HepG2 (cell line): ENCODE results near the gene NRP1. TPM values are rescaled to one million over a fixed set of nuclear protein-coding genes. Genes with fewer than 3 reads are reported as not detected.

ENCODE experiments used
- ATAC-seq: fragments of 200-7000 bp; cut with Tn5 transposase; 3 replicates; pipeline ENCODE4 v1.9.1; 2020; ENCODE audit warnings: mild to moderate bottlenecking, moderate library complexity
- BruUV-seq: library from RNA; stranded (reverse); fragments of 400-500 nt; replicated peaks from 2 replicates; lab custom pipeline; 2021; lab: Mats Ljungman, UMichigan
- CTCF ChIA-PET: fragments of 300-600 bp; formaldehyde crosslinking; extraction: SDS; loops from one replicate; lab custom pipeline; 2021; ENCODE audit warnings: low total read pairs, inconsistent platforms, low intra/inter-chr PET ratio; lab: Yijun Ruan, JAX
- POLR2A ChIA-PET: fragments of 350-600 bp; sonication (Branson Sonifier 250); formaldehyde crosslinking; loops from one replicate; lab custom pipeline; 2020; ENCODE audit warnings: antibody characterized with exemption, inconsistent platforms; lab: Yijun Ruan, JAX
- DNase-seq: peaks from one replicate; pipeline ENCODE4 v3.0.0-alpha.2; 2015; ENCODE audit warnings: low spot score
- FAIRE-seq: peaks from 3 replicates; lab custom pipeline; 2011; peaks lifted over from hg19 to GRCh38; lab: Jason Lieb, UNC
- H2AFZ ChIP-seq: one replicate; pipeline ENCODE4 v1.6.1; 2011; ENCODE audit warnings: low read length, inconsistent platforms
- H3K27ac ChIP-seq: fragments of 300-600 bp; 3 replicates; pipeline ENCODE4 v1.8.0; 2011; ENCODE audit warnings: mixed run types, mild to moderate bottlenecking, mixed read lengths, low read length, inconsistent platforms; ENCODE audit not compliant: insufficient read depth; ENCODE audit errors: extremely low read length
- H3K27me3 ChIP-seq, 2 experiments: fragments of 200-600 bp in 1 of 2; 2 replicates in 1 of 2; 3 replicates in 1 of 2; pipeline versions ENCODE4 v1.6.0 to v1.8.0; 2011; ENCODE audit warnings: low read length in 2 of 2, mild to moderate bottlenecking in 2 of 2, moderate library complexity in 2 of 2, inconsistent platforms in 1 of 2; ENCODE audit not compliant: insufficient read depth in 2 of 2, control insufficient read depth in 1 of 2
- H3K36me3 ChIP-seq, 2 experiments: fragments of 200-600 bp in 1 of 2; replicated peaks in 1 of 2; 2 replicates in 1 of 2; 3 replicates in 1 of 2; pipeline versions ENCODE4 v1.5.1 to v1.8.0; 2011; ENCODE audit warnings: low read length in 2 of 2, inconsistent platforms in 1 of 2; ENCODE audit not compliant: insufficient read depth in 2 of 2, control insufficient read depth in 1 of 2
- H3K4me1 ChIP-seq: 2 replicates; pipeline ENCODE4 v1.5.1; 2012; ENCODE audit warnings: low read length, inconsistent platforms; ENCODE audit not compliant: insufficient read depth
- H3K4me2 ChIP-seq: 2 replicates; pipeline ENCODE4 v1.6.0; 2011; ENCODE audit warnings: low read depth, low read length, inconsistent platforms
- H3K4me3 ChIP-seq, 3 experiments: fragments of 200-600 bp in 1 of 3; sonication (generic), shearing (Covaris generic) in 1 of 3; replicated peaks in 1 of 3; 2 replicates each; pipeline ENCODE4 v1.5.1; 2011 to 2016; ENCODE audit warnings: low read length in 3 of 3, inconsistent platforms in 2 of 3, low read depth in 2 of 3, mild to moderate bottlenecking in 2 of 3, control low read depth in 1 of 3, mixed read lengths in 1 of 3; ENCODE audit not compliant: insufficient read depth in 1 of 3
- H3K79me2 ChIP-seq: one replicate; pipeline ENCODE4 v1.6.1; 2011; ENCODE audit warnings: low read length, inconsistent platforms; ENCODE audit not compliant: insufficient read depth
- H3K9ac ChIP-seq: 2 replicates; pipeline ENCODE4 v1.6.0; 2011; ENCODE audit warnings: mild to moderate bottlenecking, low read depth, low read length, inconsistent platforms; ENCODE audit not compliant: insufficient read depth
- H3K9me3 ChIP-seq: 2 replicates; pipeline ENCODE4 v1.5.1; 2012; ENCODE audit warnings: mild to moderate bottlenecking, low read length
- H4K20me1 ChIP-seq: 2 replicates; pipeline ENCODE4 v1.6.0; 2011; ENCODE audit warnings: inconsistent platforms, mild to moderate bottlenecking, low read length, moderate library complexity; ENCODE audit not compliant: insufficient read depth
- GATAD2A ChIP-seq: IDR thresholded peaks from 2 replicates; pipeline ENCODE4 v1.6.1; 2016
- MAFK ChIP-seq, 2 experiments: IDR thresholded peaks in 1 of 2; conservative IDR thresholded peaks in 1 of 2; 2 replicates each; pipeline ENCODE4 v1.6.1; 2011; ENCODE audit warnings: improper control_type of control experiment in 2 of 2, low read length in 2 of 2
- RAD51 ChIP-seq: fragments of 450-650 bp; IDR thresholded peaks from 2 replicates; pipeline ENCODE4 v1.6.1; 2016; ENCODE audit warnings: borderline replicate concordance
- UBTF ChIP-seq: sonication (generic); formaldehyde crosslinking; IDR thresholded peaks from 2 replicates; pipeline ENCODE4 v1.4.0; 2020; ENCODE audit warnings: mild to moderate bottlenecking, missing genetic modification reagents
- WGBS: methylation state at CpG from one replicate; pipeline ENCODE4 v1.1.6; 2017; ENCODE audit warnings: low lambda C conversion rate; 5-methylcytosine and 5-hydroxymethylcytosine counted together
- in situ Hi-C: cut with HindIII; loops from 2 replicates; pipeline ENCODE4 v1.10.0; 2017; ENCODE audit warnings: low pct_unique_long_range_greater_than_20kb; ENCODE audit not compliant: extremely low pct_ligation_motif_present
- intact Hi-C: fragments of 100-400 bp; cut with micrococcal nuclease; formaldehyde crosslinking; loops from one replicate; pipeline ENCODE4 v1.10.0; 2022; ENCODE audit not compliant: unreplicated experiment
- polyA plus RNA-seq, 8 experiments: library from polyadenylated mRNA; depleted of rRNA in 3 of 8; stranded (reverse) in 7 of 8; unstranded in 1 of 8; fragments of >200 nt; fragmentation: Illumina TruSeq in 4 of 8; extraction: Trizol in 4 of 8; gene quantifications; 2 replicates each; pipeline versions ENCODE4 v1.2.1 to v1.2.3, GENCODE V29; 2011 to 2016; ENCODE audit warnings: low read depth in 4 of 8, missing spikeins in 1 of 8, mixed read lengths in 1 of 8; ENCODE audit not compliant: insufficient read depth in 1 of 8
- total RNA-seq, 5 experiments: library from RNA; depleted of rRNA; stranded (reverse); fragments of >200 nt; fragmentation: Illumina TruSeq; extraction: Trizol; gene quantifications; 2 replicates each; pipeline ENCODE4 v1.2.3, GENCODE V29; 2016; ENCODE audit warnings: low read depth in 1 of 5
- TF ChIP-seq, protein P1 (sequence below): sonication (generic); formaldehyde crosslinking; conservative IDR thresholded peaks from 2 replicates; pipeline ENCODE4 v1.4.0; 2020; ENCODE audit warnings: missing genetic modification reagents
- TF ChIP-seq, protein P2 (sequence below): sonication (generic); formaldehyde crosslinking; IDR thresholded peaks from 2 replicates; pipeline ENCODE4 v1.4.0; 2020; ENCODE audit warnings: mild to moderate bottlenecking, missing genetic modification reagents

The NRP1 gene
- total and polyA plus RNA-seq, 2 of the 13 experiments (the other 11 are each of a cell fraction or from before 2014, with no cell fraction given), result 5.3 to 5.8 TPM

- Histone ChIP-seq H3K27me3 (peaks cover 3 to 44% of the 10 kb centered on the region in 2 experiments; a peak in 4 of 5 replicates), H3K79me2 (peaks cover 2% of the 10 kb centered on the region), H3K9me3 (no peaks in the 10 kb centered on the region), H3K4me1 (peaks cover 40% of the 10 kb centered on the region), H3K4me2 (peak overlapping the region; percentile 96), H3K9ac (no peak overlapping the region), H3K36me3 (no peaks in the 10 kb centered on the region), H2AFZ (no peak overlapping the region), H4K20me1 (no peaks in the 10 kb centered on the region), H3K27ac (no peak overlapping the region), H3K4me3 (peak overlapping the region; percentile 27 to 81 (median 66); a peak in 4 of 6 replicates)
- in situ Hi-C loops, result loop anchor here (10.0 to 25.0 kb wide), 3 partner anchors 787 to 1300 kb away; no protein-coding TSS in a partner anchor
- TF ChIP-seq, protein P1, sequence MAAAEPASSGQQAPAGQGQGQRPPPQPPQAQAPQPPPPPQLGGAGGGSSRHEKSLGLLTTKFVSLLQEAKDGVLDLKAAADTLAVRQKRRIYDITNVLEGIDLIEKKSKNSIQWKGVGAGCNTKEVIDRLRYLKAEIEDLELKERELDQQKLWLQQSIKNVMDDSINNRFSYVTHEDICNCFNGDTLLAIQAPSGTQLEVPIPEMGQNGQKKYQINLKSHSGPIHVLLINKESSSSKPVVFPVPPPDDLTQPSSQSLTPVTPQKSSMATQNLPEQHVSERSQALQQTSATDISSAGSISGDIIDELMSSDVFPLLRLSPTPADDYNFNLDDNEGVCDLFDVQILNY (CRISPR knock-in tag), result no peak
- TF ChIP-seq GATAD2A (CRISPR knock-in tag), result 0 out of 2 replicates have a peak, but pooled peaks have one; percentile 17
- no TSS peak for BruUV-seq
- FAIRE-seq (no peak), ATAC-seq (peak; percentile 12; the same call in 1 of the 3 replicates), DNase-seq (no peak)
- intact Hi-C loops, result loop anchor here (10.0 kb wide), 2 partner anchors 737 to 957 kb away; no protein-coding TSS in a partner anchor
- 27% methylated on average over 9 of the region's 11 CpGs for WGBS
- POLR2A ChIA-PET, result no interaction called here
- CTCF ChIA-PET, result no interaction called here
Measured at GRCh38 chr10:33337326-33337957, 3.0 kb upstream of the NRP1 start.

GRCh38 chr10:33336582-33337325 is 2.3 kb upstream of the NRP1 start:
- POLR2A ChIA-PET, result no interaction called here
- no peaks in the 10 kb centered on the region for H4K20me1 ChIP-seq
- peaks cover 2% of the 10 kb centered on the region for H3K79me2 ChIP-seq
- no TSS peak for BruUV-seq
- ATAC-seq (peak; percentile 7), FAIRE-seq (no peak), DNase-seq (no peak)
- H3K4me1 ChIP-seq, result peaks cover 47% of the 10 kb centered on the region
- H3K9me3 ChIP-seq, result no peaks in the 10 kb centered on the region
- H3K27ac ChIP-seq, result no peak overlapping the region
- peak overlapping the region; percentile 52 to 81 (median 66) for H3K4me3 ChIP-seq
- no peaks in the 10 kb centered on the region for H3K36me3 ChIP-seq
- intact Hi-C loops (loop anchor here (10.0 kb wide), 2 partner anchors 738 to 958 kb away; no protein-coding TSS in a partner anchor), in situ Hi-C loops (loop anchor here (10.0 to 25.0 kb wide), 3 partner anchors 788 to 1301 kb away; no protein-coding TSS in a partner anchor)
- H3K27me3 ChIP-seq, result peaks cover 3 to 44% of the 10 kb centered on the region in 2 experiments; a peak in 4 of 5 replicates
- H2AFZ ChIP-seq, result no peak overlapping the region
- H3K9ac ChIP-seq, result 0 out of 2 replicates have a peak overlapping the region, but pooled peaks have one; percentile 32
- peak overlapping the region; percentile 96 for H3K4me2 ChIP-seq
- 2% methylated on average over 18 of the region's 67 CpGs for WGBS
- CTCF ChIA-PET, result no interaction called here
- TF ChIP-seq, protein P2, sequence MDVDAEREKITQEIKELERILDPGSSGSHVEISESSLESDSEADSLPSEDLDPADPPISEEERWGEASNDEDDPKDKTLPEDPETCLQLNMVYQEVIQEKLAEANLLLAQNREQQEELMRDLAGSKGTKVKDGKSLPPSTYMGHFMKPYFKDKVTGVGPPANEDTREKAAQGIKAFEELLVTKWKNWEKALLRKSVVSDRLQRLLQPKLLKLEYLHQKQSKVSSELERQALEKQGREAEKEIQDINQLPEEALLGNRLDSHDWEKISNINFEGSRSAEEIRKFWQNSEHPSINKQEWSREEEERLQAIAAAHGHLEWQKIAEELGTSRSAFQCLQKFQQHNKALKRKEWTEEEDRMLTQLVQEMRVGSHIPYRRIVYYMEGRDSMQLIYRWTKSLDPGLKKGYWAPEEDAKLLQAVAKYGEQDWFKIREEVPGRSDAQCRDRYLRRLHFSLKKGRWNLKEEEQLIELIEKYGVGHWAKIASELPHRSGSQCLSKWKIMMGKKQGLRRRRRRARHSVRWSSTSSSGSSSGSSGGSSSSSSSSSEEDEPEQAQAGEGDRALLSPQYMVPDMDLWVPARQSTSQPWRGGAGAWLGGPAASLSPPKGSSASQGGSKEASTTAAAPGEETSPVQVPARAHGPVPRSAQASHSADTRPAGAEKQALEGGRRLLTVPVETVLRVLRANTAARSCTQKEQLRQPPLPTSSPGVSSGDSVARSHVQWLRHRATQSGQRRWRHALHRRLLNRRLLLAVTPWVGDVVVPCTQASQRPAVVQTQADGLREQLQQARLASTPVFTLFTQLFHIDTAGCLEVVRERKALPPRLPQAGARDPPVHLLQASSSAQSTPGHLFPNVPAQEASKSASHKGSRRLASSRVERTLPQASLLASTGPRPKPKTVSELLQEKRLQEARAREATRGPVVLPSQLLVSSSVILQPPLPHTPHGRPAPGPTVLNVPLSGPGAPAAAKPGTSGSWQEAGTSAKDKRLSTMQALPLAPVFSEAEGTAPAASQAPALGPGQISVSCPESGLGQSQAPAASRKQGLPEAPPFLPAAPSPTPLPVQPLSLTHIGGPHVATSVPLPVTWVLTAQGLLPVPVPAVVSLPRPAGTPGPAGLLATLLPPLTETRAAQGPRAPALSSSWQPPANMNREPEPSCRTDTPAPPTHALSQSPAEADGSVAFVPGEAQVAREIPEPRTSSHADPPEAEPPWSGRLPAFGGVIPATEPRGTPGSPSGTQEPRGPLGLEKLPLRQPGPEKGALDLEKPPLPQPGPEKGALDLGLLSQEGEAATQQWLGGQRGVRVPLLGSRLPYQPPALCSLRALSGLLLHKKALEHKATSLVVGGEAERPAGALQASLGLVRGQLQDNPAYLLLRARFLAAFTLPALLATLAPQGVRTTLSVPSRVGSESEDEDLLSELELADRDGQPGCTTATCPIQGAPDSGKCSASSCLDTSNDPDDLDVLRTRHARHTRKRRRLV (CRISPR knock-in tag), result no peak
- TF ChIP-seq UBTF (CRISPR knock-in tag) (peak; percentile 29; the same call in 1 of the 2 replicates), MAFK (conservative IDR thresholded peaks at IDR 0.05 in 1 of 2, IDR thresholded peaks at IDR 0.05 in 1 of 2; ENCODE audit: low read length in 2 of 2) (peak; percentile 61 to 79; a peak in 3 of 4 replicates), RAD51 (no peak)
